ENCODE measurements around the gene TGFBR3. TPM values are rescaled to one million over a fixed set of nuclear protein-coding genes. Genes with fewer than 3 reads are reported as not detected.

The TGFBR3 gene
- total and polyA plus RNA-seq, 7 donors, result 5.1 to 24.5 (median 8.9) TPM

DNA sequence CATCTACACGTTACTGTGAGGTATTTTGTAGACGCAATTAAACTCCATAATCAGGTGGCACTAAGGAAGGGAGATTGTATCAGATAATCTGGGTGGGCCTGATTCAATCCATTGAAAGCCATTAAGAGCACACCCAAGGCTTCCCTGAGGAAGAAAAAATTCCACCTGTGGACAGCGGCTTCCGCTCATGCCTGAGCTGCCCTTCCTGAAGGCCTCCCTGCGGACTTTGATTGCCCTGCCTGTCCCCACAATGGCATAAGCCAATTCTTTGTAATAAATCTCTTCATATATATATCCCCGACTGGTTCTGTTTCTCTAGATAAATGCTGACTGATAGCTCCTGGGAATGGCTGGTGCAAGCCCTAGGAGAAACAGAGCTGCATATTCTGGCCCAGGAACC lies 138.3 kb downstream of the TGFBR3 start:
- intact Hi-C loops (cut with DNase I), result no loop called here
- Histone ChIP-seq H3K27ac (no peak overlapping the region), H3K9me3 (no peaks in the 10 kb centered on the region), H3K4me1 (peaks cover 50% of the 10 kb centered on the region), H3K4me3 (no peak overlapping the region), H3K36me3 (ENCODE audit: insufficient read depth in 1 of 2, low read depth in 1 of 2) (no peaks in the 10 kb centered on the region), H3K27me3 (ENCODE audit: insufficient read depth in 3 of 3, low read length in 2 of 3) (no peaks in the 10 kb centered on the region)
- TF ChIP-seq, protein P1, sequence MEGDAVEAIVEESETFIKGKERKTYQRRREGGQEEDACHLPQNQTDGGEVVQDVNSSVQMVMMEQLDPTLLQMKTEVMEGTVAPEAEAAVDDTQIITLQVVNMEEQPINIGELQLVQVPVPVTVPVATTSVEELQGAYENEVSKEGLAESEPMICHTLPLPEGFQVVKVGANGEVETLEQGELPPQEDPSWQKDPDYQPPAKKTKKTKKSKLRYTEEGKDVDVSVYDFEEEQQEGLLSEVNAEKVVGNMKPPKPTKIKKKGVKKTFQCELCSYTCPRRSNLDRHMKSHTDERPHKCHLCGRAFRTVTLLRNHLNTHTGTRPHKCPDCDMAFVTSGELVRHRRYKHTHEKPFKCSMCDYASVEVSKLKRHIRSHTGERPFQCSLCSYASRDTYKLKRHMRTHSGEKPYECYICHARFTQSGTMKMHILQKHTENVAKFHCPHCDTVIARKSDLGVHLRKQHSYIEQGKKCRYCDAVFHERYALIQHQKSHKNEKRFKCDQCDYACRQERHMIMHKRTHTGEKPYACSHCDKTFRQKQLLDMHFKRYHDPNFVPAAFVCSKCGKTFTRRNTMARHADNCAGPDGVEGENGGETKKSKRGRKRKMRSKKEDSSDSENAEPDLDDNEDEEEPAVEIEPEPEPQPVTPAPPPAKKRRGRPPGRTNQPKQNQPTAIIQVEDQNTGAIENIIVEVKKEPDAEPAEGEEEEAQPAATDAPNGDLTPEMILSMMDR (IDR thresholded peaks at IDR 0.05), result no peak
- WGBS, 3 donors, result 73 to 79% (median 75%) methylated on average over 6 of the region's 6 CpGs
- DNase-seq (no peak), ATAC-seq (no peak)

DNA sequence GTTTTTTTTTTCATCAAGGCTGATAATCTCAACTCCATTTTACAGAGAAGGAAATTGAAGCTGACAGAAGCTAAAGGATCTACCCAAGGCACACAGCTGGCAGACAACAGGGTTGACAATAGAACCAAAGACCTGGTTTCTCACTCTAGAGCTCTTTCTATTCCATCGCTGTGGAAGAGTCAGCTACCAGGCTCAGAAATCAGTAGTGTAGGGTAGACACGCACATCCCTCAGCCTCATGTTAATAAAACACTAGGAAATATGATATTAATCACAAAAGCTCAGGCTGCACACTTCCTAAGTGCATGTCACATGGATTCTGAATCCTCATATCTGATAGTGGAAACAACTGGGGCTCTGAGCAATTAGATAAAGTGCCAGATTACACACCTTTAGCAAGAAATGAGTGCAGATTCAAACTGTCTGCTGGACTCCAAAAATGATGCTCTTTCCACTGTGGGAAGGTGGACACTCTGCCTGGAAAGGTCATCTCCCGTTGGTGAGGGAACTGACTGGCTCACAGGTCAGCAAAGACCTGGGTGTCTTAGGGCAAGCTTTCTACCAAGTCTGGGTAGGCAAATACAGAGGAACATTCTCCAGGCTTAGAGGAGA lies 139.1 kb downstream of the TGFBR3 start:
- no peak overlapping the region for H3K27ac ChIP-seq
- no peaks in the 10 kb centered on the region for H3K27me3 ChIP-seq (ENCODE audit: insufficient read depth in 3 of 3, low read length in 2 of 3)
- no peaks in the 10 kb centered on the region for H3K9me3 ChIP-seq
- H3K4me1 ChIP-seq, result peaks cover 48% of the 10 kb centered on the region
- TF ChIP-seq, protein P1 (IDR thresholded peaks at IDR 0.05), result no peak
- no peak overlapping the region for H3K4me3 ChIP-seq
- WGBS, 3 donors, result 89 to 100% (median 96%) methylated on average over 3 of the region's 3 CpGs
- no peaks in the 10 kb centered on the region for H3K36me3 ChIP-seq (ENCODE audit: insufficient read depth in 1 of 2, low read depth in 1 of 2)
- intact Hi-C loops (cut with DNase I), result no loop called here
- DNase-seq (no peak), ATAC-seq (no peak)

DNA sequence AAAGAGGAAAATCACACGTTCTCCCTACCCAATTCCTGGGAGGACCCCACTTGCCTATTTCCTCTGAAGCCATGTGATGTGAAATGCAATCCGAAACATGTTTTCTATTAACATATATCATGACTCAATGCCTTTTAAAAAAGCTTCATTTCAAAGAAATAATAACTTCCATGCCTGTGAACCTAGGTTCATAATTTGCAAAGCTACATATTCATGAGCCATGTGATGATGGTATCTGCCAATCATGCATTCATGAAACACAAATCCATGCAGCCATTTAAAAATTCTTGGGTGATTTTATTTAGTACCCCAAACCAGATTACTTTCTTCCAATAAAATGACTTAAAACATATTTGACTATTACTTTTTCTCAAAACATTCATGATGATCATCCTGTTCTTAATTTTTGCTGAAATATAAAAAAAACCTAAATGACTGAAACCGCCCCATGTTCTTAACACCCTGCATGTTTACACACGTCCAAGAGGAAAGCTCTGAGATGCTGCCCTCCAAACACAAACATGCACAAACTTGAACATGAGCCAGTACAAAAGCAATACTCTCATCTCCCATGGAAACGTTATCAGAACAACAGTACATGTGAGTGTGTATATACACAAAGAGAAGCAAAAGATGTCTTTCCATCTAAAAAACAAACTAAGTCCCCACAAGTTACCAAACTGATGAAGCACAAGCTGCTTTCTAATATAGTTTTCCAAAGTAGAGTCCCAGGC lies 140.1 kb downstream of the TGFBR3 start:
- Histone ChIP-seq H3K4me1 (peaks cover 37% of the 10 kb centered on the region), H3K27me3 (ENCODE audit: insufficient read depth in 3 of 3, low read length in 2 of 3) (no peaks in the 10 kb centered on the region), H3K36me3 (ENCODE audit: insufficient read depth in 1 of 2, low read depth in 1 of 2) (no peaks in the 10 kb centered on the region), H3K27ac (no peak overlapping the region), H3K9me3 (no peaks in the 10 kb centered on the region), H3K4me3 (no peak overlapping the region)
- DNase-seq (no peak), ATAC-seq (no peak)
- intact Hi-C loops (cut with DNase I), result no loop called here
- TF ChIP-seq, protein P1 (IDR thresholded peaks at IDR 0.05), result no peak
- WGBS, 3 donors, result 63 to 71% (median 70%) methylated on average over 5 of the region's 5 CpGs

- TF ChIP-seq, protein P1 (IDR thresholded peaks at IDR 0.05), result peak; percentile 25
- DNase-seq (peak; percentile 60 to 75), ATAC-seq (peak; percentile 72 to 87 (median 84))
- WGBS, 3 donors, result 11 to 19% (median 17%) methylated on average over 6 of the region's 6 CpGs
- H3K4me3 ChIP-seq, result no peak overlapping the region
- H3K9me3 ChIP-seq, result no peaks in the 10 kb centered on the region
- intact Hi-C loops (cut with DNase I), result no loop called here
- peaks cover 33% of the 10 kb centered on the region for H3K4me1 ChIP-seq
- no peaks in the 10 kb centered on the region for H3K36me3 ChIP-seq (ENCODE audit: insufficient read depth in 1 of 2, low read depth in 1 of 2)
- peak overlapping the region; percentile 21 for H3K27ac ChIP-seq
- no peaks in the 10 kb centered on the region for H3K27me3 ChIP-seq (ENCODE audit: insufficient read depth in 3 of 3, low read length in 2 of 3)
Measured at GRCh38 chr1:91744953-91745639, 140.9 kb downstream of the TGFBR3 start.

Measured in psoas muscle (tissue), 8 donors.